ENCODE results near the gene CDK19. TPM values are rescaled to one million over a fixed set of nuclear protein-coding genes. Genes with fewer than 3 reads are reported as not detected.

The CDK19 gene
- total RNA-seq, 2 donors from 2014 or later = 16.8 to 20.8 TPM

- no peak overlapping the region for H3K9ac ChIP-seq (ENCODE audit: extremely low read depth, low read length, poor library complexity, severe bottlenecking)
- Mint-ChIP-seq H3K36me3 (ENCODE audit: low read depth) (no peaks in the 10 kb centered on the region), H3K27me3 (ENCODE audit: insufficient read depth) (peaks cover under 1% of the 10 kb centered on the region), H3K4me3 (no peak overlapping the region), H3K27ac (no peak overlapping the region), H3K9me3 (no peaks in the 10 kb centered on the region), H3K4me1 (no peaks in the 10 kb centered on the region)
- H3K4me3 ChIP-seq (ENCODE audit: low read length) = no peak overlapping the region
- H3K27ac ChIP-seq (ENCODE audit: low read depth, low read length) = no peak overlapping the region
- H3K27me3 ChIP-seq (ENCODE audit: control insufficient read depth, insufficient read depth, low read length, poor library complexity, severe bottlenecking) = no peaks in the 10 kb centered on the region
- H3K9me3 ChIP-seq (ENCODE audit: control insufficient read depth, low read length) = no peaks in the 10 kb centered on the region
- H3K36me3 ChIP-seq (ENCODE audit: control insufficient read depth, insufficient read depth, low read length) = no peaks in the 10 kb centered on the region
- TF ChIP-seq, protein P1, sequence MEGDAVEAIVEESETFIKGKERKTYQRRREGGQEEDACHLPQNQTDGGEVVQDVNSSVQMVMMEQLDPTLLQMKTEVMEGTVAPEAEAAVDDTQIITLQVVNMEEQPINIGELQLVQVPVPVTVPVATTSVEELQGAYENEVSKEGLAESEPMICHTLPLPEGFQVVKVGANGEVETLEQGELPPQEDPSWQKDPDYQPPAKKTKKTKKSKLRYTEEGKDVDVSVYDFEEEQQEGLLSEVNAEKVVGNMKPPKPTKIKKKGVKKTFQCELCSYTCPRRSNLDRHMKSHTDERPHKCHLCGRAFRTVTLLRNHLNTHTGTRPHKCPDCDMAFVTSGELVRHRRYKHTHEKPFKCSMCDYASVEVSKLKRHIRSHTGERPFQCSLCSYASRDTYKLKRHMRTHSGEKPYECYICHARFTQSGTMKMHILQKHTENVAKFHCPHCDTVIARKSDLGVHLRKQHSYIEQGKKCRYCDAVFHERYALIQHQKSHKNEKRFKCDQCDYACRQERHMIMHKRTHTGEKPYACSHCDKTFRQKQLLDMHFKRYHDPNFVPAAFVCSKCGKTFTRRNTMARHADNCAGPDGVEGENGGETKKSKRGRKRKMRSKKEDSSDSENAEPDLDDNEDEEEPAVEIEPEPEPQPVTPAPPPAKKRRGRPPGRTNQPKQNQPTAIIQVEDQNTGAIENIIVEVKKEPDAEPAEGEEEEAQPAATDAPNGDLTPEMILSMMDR (conservative IDR thresholded peaks at IDR 0.05) = no peak
- no peaks in the 10 kb centered on the region for H3K4me1 ChIP-seq (ENCODE audit: control insufficient read depth, insufficient read depth, low read length)
- DNase-seq = no peak
- WGBS, 2 experiments (ENCODE audit: insufficient coverage in 1 of 2, insufficient read length in 1 of 2) = 94 to 95% methylated on average over 30 to 31 of the region's 31 CpGs
Measured at GRCh38 chr6:110858562-110859214, 43.4 kb upstream of the CDK19 start.

DNA sequence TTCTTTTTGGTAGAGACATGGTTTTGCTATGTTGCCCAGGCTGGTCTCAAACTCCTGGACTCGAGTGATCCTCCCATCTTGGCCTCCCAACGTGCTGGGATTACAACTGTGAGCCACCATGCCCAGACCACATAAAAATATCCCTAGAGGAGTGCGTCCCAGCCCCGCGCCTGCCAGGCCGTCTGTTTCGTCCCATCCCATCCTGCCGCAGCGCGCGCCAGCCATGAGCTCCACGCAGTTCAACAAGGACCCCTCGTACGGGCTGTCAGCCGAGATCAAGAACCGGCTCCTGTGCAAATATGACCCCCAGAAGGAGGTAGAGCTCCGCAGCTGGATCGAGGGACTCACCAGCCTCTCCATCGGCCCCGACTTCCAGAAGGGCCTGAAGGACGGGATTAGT lies 42.7 kb upstream of the CDK19 start:
- no peak overlapping the region for H3K4me3 ChIP-seq (ENCODE audit: low read length)
- no peak overlapping the region for H3K27ac Mint-ChIP-seq

DNA sequence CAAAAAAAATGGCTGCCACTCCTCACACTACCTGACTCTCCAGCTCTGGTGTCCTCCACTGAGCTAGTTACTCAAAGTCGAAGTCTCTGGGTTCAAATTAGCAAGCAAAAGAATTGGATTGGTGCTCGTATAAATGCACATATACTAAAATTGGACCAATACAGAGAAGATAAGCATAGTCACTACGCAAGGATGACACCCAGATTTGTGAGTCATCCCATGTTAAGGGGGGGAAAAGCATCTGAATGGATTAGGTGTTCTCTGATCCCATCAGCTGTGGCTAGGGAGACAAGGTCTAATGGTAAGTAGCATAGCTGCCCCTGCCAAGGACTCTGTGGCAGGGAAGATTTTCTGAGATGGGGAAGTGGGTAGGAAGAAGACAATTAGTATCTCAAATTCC lies 41.0 kb upstream of the CDK19 start:
- Mint-ChIP-seq H3K36me3 (ENCODE audit: low read depth) (no peaks in the 10 kb centered on the region), H3K4me3 (no peak overlapping the region), H3K27ac (no peak overlapping the region)

More for the DNA sequence above, 42.7 kb upstream of the CDK19 start:
- Histone ChIP-seq H3K36me3 (ENCODE audit: control insufficient read depth, insufficient read depth, low read length) (no peaks in the 10 kb centered on the region), H3K9me3 (ENCODE audit: control insufficient read depth, low read length) (no peaks in the 10 kb centered on the region), H3K27ac (ENCODE audit: low read depth, low read length) (no peak overlapping the region), H3K9ac (ENCODE audit: extremely low read depth, low read length, poor library complexity, severe bottlenecking) (no peak overlapping the region), H3K4me1 (ENCODE audit: control insufficient read depth, insufficient read depth, low read length) (no peaks in the 10 kb centered on the region), H3K27me3 (ENCODE audit: control insufficient read depth, insufficient read depth, low read length, poor library complexity, severe bottlenecking) (peaks cover 1% of the 10 kb centered on the region)
- TF ChIP-seq, protein P1 (conservative IDR thresholded peaks at IDR 0.05) = no peak
- DNase-seq = no peak
- H3K4me3 Mint-ChIP-seq = no peak overlapping the region
- no peaks in the 10 kb centered on the region for H3K36me3 Mint-ChIP-seq (ENCODE audit: low read depth)
- peaks cover 3% of the 10 kb centered on the region for H3K27me3 Mint-ChIP-seq (ENCODE audit: insufficient read depth)
- no peaks in the 10 kb centered on the region for H3K4me1 Mint-ChIP-seq
- no peaks in the 10 kb centered on the region for H3K9me3 Mint-ChIP-seq
- 95 to 98% methylated on average over 13 to 21 of the region's 21 CpGs for WGBS, 2 experiments (ENCODE audit: insufficient coverage in 1 of 2, insufficient read length in 1 of 2)

More for the DNA sequence above, 41.0 kb upstream of the CDK19 start:
- 89 to 94% methylated on average over 3 of the region's 3 CpGs for WGBS, 2 experiments (ENCODE audit: insufficient coverage in 1 of 2, insufficient read length in 1 of 2)
- Mint-ChIP-seq H3K27me3 (ENCODE audit: insufficient read depth) (peaks cover 3% of the 10 kb centered on the region), H3K9me3 (no peaks in the 10 kb centered on the region), H3K4me1 (no peaks in the 10 kb centered on the region)
- no peak overlapping the region for H3K27ac ChIP-seq (ENCODE audit: low read depth, low read length)
- no peaks in the 10 kb centered on the region for H3K9me3 ChIP-seq (ENCODE audit: control insufficient read depth, low read length)
- H3K9ac ChIP-seq (ENCODE audit: extremely low read depth, low read length, poor library complexity, severe bottlenecking) = no peak overlapping the region
- H3K36me3 ChIP-seq (ENCODE audit: control insufficient read depth, insufficient read depth, low read length) = no peaks in the 10 kb centered on the region
- no peak for DNase-seq
- TF ChIP-seq, protein P1 (conservative IDR thresholded peaks at IDR 0.05) = no peak
- no peaks in the 10 kb centered on the region for H3K4me1 ChIP-seq (ENCODE audit: control insufficient read depth, insufficient read depth, low read length)
- no peak overlapping the region for H3K4me3 ChIP-seq (ENCODE audit: low read length)
- peaks cover 5% of the 10 kb centered on the region for H3K27me3 ChIP-seq (ENCODE audit: control insufficient read depth, insufficient read depth, low read length, poor library complexity, severe bottlenecking)
